Cardiac septum (tissue), 1 donor: ENCODE data around the gene GLIS1. TPM values are rescaled to one million over a fixed set of nuclear protein-coding genes. Genes with fewer than 3 reads are reported as not detected.

ENCODE experiments used
- DNase-seq: peaks from one replicate; pipeline ENCODE4 v3.0.0-alpha.2; 2020; ENCODE audit warnings: low spot score
- intact Hi-C: fragments of 100-400 bp; cut with DNase I; formaldehyde crosslinking; loops from one replicate; pipeline ENCODE4 v1.14.0; 2022
- total RNA-seq: library from RNA; stranded (reverse); fragmentation: NEBNext Ultra II Directional; extraction: Animal tissue kit (Norgen Biotek cat#: 25700); gene quantifications from one replicate; pipeline ENCODE4 v1.2.1, GENCODE V29; 2021
- donor health status: DM: no; HTN: no; CAD: no.

GLIS1 gene
- total RNA-seq, 1 donor from 2014 or later, result 0.30 TPM

GRCh38 chr1:53644909-53645689 lies 93.9 kb downstream of the GLIS1 start:
- DNase-seq, result peak; percentile 33
- intact Hi-C loops, result no loop called here

DNA sequence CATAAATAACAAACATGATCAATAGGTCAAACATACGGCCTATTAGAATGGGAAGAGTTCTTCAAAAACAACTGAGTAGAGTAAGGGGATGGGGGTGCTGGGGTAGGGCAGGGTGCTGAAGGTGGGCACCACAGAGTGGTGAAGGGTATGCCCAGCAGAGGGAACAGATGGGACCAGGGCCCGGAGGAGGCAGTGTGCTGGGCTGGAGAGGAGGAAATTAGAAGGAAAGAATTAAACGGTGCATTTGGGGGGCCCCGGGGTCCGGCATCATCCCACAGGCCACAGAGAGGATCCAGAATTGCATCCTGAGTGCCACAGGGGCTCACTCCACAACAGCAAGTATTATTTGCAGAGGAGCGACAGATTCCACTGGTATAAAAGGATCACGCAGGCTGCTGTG lies 94.5 kb downstream of the GLIS1 start:
- peak; percentile 31 for DNase-seq
- intact Hi-C loops, result no loop called here

DNA sequence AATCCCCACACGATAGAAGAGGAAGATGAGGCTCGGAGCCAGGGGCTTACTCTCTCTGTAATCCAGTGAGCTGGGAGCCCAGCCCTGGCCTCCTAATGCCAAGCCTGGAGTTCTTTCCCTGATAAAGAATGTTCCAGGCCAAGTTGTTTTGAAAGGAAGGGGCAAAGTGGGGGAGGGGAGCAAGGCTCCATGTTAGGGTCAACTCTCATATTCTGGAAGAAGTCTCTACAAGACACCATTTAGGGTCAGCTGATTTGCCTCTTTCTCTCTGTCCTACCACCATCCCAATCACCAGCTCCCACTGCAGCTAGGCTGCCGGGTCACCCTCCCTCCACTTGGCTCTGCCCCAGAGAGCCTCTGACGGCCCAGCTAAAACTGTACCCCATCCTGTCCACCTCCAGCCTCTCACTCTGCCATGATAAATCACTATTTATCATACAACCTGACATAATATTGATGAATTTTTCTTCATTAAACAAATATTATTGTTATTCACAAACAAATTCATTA lies 95.0 kb downstream of the GLIS1 start:
- DNase-seq, result peak; percentile 5
- intact Hi-C loops, result no loop called here

GRCh38 chr1:53643041-53643880 lies 95.7 kb downstream of the GLIS1 start:
- DNase-seq, result peak; percentile 62
- intact Hi-C loops, result no loop called here

GRCh38 chr1:53642607-53643006 lies 96.4 kb downstream of the GLIS1 start:
- peak; percentile 41 for DNase-seq
- intact Hi-C loops, result no loop called here

DNA sequence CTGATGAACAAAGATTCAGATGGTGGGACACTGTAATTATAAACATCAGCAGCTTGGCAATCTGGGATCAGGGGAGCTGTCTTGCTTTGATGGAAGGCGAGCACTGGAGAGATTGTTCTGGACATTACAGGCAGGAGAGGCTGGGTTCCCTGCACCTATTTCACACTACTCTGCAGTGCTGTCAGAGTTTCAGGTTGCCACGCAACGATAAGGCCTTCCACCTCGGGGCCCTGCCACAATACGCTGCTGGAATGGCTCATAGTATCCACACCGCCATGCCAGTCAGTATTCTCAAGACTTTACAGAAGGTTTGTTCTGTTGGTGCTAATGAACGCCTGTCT lies 96.8 kb downstream of the GLIS1 start:
- intact Hi-C loops, result no loop called here
- DNase-seq, result peak; percentile 7

DNA sequence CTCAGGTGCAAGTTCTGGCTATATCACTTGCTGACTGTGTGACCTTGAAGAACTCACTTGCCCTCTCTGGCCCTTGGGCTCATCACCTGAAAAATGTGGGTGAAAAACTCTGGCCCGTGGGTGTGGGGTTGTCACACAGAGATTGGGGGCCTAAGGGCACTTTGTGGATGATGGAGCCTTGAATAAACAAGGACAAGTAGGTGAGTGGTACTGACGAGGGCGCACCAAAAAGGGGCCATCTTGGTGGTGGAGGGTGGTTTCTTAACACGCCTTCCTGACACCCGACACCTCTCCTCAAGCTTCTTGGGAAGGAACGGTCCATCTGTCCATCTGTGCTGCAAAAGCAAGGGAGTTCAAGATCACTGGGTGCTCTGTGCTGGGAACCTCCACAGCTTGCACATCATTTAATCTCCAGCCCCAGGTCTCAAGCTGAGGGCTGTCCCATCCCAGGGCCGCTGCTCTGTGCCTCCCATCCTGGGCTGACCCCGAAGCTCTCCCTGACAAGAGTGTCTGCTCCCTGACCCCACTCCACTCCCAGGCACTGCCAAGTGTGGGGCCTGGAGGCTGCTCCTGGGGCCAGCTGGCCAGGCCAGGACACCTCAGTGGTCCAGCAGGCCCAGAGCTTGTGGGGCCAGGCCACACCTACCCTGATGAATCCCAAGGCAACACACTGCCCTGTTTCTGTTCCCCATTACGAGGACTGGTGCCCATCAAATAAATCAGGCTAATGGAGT lies 97.3 kb downstream of the GLIS1 start:
- intact Hi-C loops, result no loop called here
- peak; percentile 71 for DNase-seq

DNA sequence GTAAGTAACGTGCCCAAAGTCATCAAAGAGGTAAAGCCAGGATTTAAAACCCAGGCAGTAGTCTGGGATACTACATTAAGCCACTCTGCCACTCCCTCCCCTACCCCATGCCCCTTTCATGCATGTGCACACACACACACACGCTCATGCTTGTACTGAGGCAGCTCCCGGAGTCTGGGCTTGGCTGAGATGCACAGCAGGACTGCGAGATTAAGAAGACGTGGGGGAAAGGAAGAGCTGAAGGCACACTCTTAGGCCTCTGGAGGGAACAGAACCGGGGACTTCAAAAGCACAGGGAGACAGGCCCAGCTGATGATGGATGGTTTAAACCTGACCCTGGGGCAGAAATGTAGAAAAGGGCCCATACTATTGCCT lies 98.3 kb downstream of the GLIS1 start:
- no peak for DNase-seq

GRCh38 chr1:53639996-53640700 lies 98.8 kb downstream of the GLIS1 start:
- peak; percentile 63 for DNase-seq
- intact Hi-C loops, result no loop called here

More for the DNA sequence above, 98.3 kb downstream of the GLIS1 start:
- intact Hi-C loops, result no loop called here

DNA sequence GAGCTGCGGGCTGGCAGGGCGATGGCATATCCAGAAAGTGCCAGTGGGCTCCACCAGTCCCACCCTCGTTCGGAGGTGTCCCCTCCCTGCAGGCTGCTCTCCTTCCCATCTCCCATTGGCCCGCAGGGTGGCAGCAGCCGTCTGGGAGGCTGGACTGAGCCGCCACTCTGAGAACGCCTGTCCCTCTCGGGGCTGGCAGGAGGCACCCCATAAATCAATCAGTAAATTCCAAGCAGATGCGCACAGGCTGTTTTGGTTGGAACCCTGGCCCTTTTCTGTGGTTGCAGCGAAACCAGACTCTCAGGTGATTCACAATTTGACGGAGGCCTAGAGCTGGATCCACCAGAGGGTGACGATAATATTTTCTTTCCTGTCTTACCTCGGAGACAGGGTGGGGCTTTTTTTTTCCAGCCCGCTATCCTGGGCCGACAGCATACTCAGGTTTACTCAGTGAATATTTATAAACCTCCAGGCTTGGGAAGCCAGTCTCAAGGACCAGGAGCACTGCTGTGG lies 99.7 kb downstream of the GLIS1 start:
- intact Hi-C loops, result no loop called here
- DNase-seq, result peak; percentile 39

DNA sequence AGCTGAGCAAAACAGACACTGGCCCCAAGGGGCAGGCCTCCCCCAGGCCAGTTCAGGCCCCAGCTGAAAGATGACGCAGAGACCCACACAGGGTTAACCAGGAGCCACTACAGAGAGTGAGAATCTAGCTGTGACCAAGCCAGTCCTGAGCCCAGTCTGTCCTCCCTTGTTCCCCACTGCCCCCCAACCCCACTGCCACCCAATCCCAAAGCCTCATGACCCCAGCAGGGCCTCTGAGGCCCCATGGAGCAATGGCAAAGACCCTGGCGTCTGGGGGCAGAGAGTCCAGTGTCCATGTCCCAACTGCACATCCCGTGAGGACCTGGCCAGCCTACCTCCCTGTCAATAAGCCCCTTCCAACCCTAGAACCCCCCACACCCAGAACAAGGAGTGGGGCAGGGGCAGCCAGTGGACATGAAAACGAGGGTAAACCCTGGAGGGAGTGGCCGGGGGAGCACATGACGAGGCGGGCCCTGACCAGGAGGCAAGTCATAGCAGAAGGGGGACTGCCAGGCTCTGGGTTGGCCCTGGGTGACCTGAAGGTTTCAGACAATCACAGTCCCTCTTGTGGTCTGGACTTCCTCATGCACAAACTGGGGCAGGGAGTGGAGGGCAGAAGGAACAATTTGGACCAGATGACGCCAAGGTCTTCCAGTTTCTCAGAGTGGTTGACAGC lies 100.5 kb downstream of the GLIS1 start:
- intact Hi-C loops, result no loop called here
- peak; percentile 66 for DNase-seq

DNA sequence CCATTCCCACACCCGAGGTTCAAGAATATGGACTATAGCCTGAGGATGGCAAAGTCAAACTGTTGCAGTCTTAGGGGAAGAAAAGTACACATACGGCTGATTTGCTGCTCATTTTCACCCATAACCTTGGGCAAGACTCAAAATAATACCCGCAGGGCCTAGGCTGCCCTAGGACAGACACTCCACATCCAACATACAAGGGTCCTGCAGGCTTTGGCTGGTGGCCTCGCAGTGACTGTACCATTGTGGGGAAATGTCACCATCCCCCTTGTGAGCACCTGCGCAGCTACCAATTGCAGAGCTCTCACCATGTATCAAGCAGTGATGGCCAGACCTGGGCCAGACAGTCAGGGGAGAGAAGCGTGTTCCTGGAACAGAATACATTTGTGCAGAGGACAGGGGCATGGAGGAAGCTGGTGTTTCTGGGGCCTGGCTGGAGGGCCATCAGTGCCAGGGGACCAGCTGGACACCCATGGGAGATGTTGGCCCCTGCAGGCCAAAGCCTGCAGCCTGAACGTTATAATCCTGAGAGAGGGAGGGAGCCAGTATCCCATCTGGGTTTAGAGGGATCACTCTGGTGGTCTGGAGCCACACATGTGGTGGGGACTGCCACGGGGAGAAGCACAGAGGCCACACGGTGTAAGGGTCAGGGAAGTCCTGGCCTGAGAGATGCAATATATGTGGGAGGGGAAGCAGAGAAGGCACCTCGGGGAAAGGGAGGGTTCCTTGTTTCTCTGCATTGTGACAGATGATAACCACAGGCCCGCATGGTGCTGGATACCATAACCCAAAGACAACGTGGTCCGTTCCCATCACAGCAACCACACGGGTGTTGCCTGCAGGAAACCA lies 101.2 kb downstream of the GLIS1 start:
- peak; percentile 56 for DNase-seq
- intact Hi-C loops, result no loop called here

GRCh38 chr1:53636621-53637171 lies 102.3 kb downstream of the GLIS1 start:
- DNase-seq, result peak; percentile 53
- intact Hi-C loops, result no loop called here

DNA sequence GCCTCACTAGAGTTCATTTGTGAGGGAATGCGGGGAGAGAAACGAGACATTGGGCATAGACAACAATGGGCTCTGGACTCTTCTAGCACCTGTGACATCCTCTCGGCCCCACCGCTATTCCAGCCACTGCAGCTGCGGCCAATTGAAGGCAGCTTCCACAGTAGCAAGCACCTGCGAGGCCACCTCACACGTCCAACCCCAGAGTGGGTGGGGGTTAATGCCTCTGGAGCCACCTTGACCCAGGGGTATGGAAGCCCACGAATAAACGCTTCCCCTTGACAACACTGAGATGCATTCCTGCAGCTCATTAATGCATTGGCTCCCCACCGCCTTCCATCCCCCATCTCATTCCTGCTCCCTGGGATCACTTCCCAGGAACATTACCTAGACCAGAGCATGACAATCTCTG lies 104.4 kb downstream of the GLIS1 start:
- intact Hi-C loops, result no loop called here

GRCh38 chr1:53633073-53633704 lies 105.8 kb downstream of the GLIS1 start:
- no peak for DNase-seq
- intact Hi-C loops, result no loop called here

More for the DNA sequence above, 104.4 kb downstream of the GLIS1 start:
- no peak for DNase-seq

DNA sequence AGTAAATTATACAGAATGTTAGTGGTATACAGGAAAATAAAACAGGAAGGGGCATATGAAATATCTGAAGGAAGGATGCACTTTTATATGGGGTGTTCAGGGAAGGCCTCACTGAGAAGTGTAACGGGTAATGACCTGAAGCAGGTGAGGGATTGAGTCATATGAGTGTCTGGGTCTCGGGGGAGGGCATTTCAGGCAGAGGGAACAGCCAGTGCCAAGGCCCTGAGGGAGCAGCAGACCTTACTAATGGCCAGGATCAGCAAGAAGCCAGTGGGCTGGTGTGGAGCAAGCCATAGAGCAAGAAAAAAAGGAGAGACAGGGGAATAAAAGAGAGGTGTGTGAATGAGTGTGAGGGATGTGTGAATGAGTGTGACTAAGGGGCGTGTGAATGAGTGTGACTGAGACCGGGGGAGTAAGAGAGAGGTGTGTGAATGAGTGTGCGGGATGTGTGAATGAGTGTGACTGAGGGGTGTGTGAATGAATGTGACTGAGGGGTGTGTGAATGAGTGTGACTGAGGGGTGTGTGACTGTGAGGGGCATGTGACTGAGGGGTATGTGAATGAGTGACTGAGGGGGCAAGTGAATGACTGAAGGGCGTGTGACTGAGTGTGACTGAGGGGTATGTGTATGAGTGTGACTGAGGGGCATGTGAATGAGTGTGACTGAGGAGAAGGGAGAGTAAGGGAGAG lies 107.2 kb downstream of the GLIS1 start:
- DNase-seq, result no peak

More for the DNA sequence above, 107.2 kb downstream of the GLIS1 start:
- intact Hi-C loops, result no loop called here
